ENCODE data around the gene DNASE1L1.

The DNASE1L1 gene

GRCh38 chrX:154359362-154360154, 49.5 kb downstream of the DNASE1L1 start:
- no peak for TF ChIP-seq CTCF (IDR thresholded peaks at IDR 0.05)

- TF ChIP-seq CTCF (IDR thresholded peaks at IDR 0.05): no peak
Measured at GRCh38 chrX:154358829-154359228, 50.2 kb downstream of the DNASE1L1 start.

GRCh38 chrX:154358011-154358410, 51.0 kb downstream of the DNASE1L1 start:
- no peak for TF ChIP-seq CTCF (IDR thresholded peaks at IDR 0.05)

GRCh38 chrX:154357205-154357604, 51.8 kb downstream of the DNASE1L1 start:
- no peak for TF ChIP-seq CTCF (IDR thresholded peaks at IDR 0.05)

GRCh38 chrX:154356596-154356995, 52.5 kb downstream of the DNASE1L1 start:
- TF ChIP-seq CTCF (IDR thresholded peaks at IDR 0.05): no peak

- TF ChIP-seq CTCF (IDR thresholded peaks at IDR 0.05): no peak; the same call in 1 of the 2 replicates
Measured at GRCh38 chrX:154355776-154356140, 53.3 kb downstream of the DNASE1L1 start.

GRCh38 chrX:154355094-154355775, 53.8 kb downstream of the DNASE1L1 start:
- TF ChIP-seq CTCF (IDR thresholded peaks at IDR 0.05): no peak
